Measurements from ENCODE around the gene RABL6. TPM values are rescaled to one million over a fixed set of nuclear protein-coding genes. Genes with fewer than 3 reads are reported as not detected.
A peak's percentile ranks its signal among the peaks of the same experiment; 100 is the strongest.
"Not testable (repeated sequence)": the region's sequence is repeated elsewhere in the genome, so short reads cannot be mapped to it uniquely, and the experiment has no call there.

Gene RABL6
- total RNA-seq, 1 donor from 2014 or later: 69.4 TPM

GRCh38 chr9:136881691-136882108 lies 74.0 kb downstream of the RABL6 start:
- peak overlapping the region; percentile 63 for H2AFZ ChIP-seq (ENCODE audit: low read depth, low read length)
- no peak overlapping the region for H3K27ac ChIP-seq (ENCODE audit: low read depth, low read length)
- peaks cover 15% of the 10 kb centered on the region for H3K4me1 ChIP-seq (ENCODE audit: insufficient read depth, low read length)
- H3K79me2 ChIP-seq (ENCODE audit: insufficient read depth, low read length): peaks cover 2% of the 10 kb centered on the region
- no peaks in the 10 kb centered on the region for H3K27me3 ChIP-seq (ENCODE audit: insufficient read depth, low read length)
- no peaks in the 10 kb centered on the region for H3K27me3 Mint-ChIP-seq (ENCODE audit: low read depth, unreplicated experiment)
- H3K27ac Mint-ChIP-seq (ENCODE audit: unreplicated experiment): peak overlapping the region; percentile 66
- DNase-seq (ENCODE audit: low read depth) (no peak), FAIRE-seq (no peak)
- no peak for TF ChIP-seq CTCF (IDR thresholded peaks at IDR 0.05; ENCODE audit: insufficient read depth, low read depth, low read length)
- no peak for TF ChIP-seq EZH2 (IDR thresholded peaks at IDR 0.05; ENCODE audit: insufficient read depth, low read length)
- H3K4me3 Mint-ChIP-seq (ENCODE audit: unreplicated experiment): no peak overlapping the region
- H4K20me1 ChIP-seq (ENCODE audit: insufficient read depth, low read length): no peaks in the 10 kb centered on the region
- no peaks in the 10 kb centered on the region for H3K9me3 Mint-ChIP-seq (ENCODE audit: unreplicated experiment)
- H3K9ac ChIP-seq (ENCODE audit: low read length): no peak overlapping the region
- H3K4me1 Mint-ChIP-seq (ENCODE audit: low read depth, unreplicated experiment): peaks cover 7% of the 10 kb centered on the region
- no peaks in the 10 kb centered on the region for H3K36me3 Mint-ChIP-seq (ENCODE audit: low read depth, unreplicated experiment)
- no peaks in the 10 kb centered on the region for H3K9me3 ChIP-seq (ENCODE audit: insufficient read depth, low read depth, low read length)
- no peaks in the 10 kb centered on the region for H3K36me3 ChIP-seq (ENCODE audit: insufficient read depth, low read length)
- peak overlapping the region; percentile 73 for H3K4me2 ChIP-seq (ENCODE audit: low read length)
- peak overlapping the region; percentile 3 for H3K4me3 ChIP-seq (ENCODE audit: insufficient read depth, low read depth, low read length)

GRCh38 chr9:136882109-136882946 lies 74.6 kb downstream of the RABL6 start:
- no peak for FAIRE-seq
- H3K79me2 ChIP-seq (ENCODE audit: insufficient read depth, low read length): peaks cover 8% of the 10 kb centered on the region
- peak; percentile 67 for DNase-seq (ENCODE audit: low read depth)
- H3K4me1 ChIP-seq (ENCODE audit: insufficient read depth, low read length): peaks cover 15% of the 10 kb centered on the region
- peak overlapping the region; percentile 73 for H3K4me2 ChIP-seq (ENCODE audit: low read length)
- Mint-ChIP-seq H3K4me1 (ENCODE audit: low read depth, unreplicated experiment) (peaks cover 9% of the 10 kb centered on the region), H3K9me3 (ENCODE audit: unreplicated experiment) (no peaks in the 10 kb centered on the region), H3K27me3 (ENCODE audit: low read depth, unreplicated experiment) (no peaks in the 10 kb centered on the region), H3K27ac (ENCODE audit: unreplicated experiment) (peak overlapping the region; percentile 26), H3K36me3 (ENCODE audit: low read depth, unreplicated experiment) (no peaks in the 10 kb centered on the region), H3K4me3 (ENCODE audit: unreplicated experiment) (peak overlapping the region; percentile 50)
- no peaks in the 10 kb centered on the region for H3K9me3 ChIP-seq (ENCODE audit: insufficient read depth, low read depth, low read length)
- TF ChIP-seq CTCF (IDR thresholded peaks at IDR 0.05; ENCODE audit: insufficient read depth, low read depth, low read length) (no peak), EZH2 (IDR thresholded peaks at IDR 0.05; ENCODE audit: insufficient read depth, low read length) (no peak)
- peaks cover 2% of the 10 kb centered on the region for H4K20me1 ChIP-seq (ENCODE audit: insufficient read depth, low read length)
- no peaks in the 10 kb centered on the region for H3K27me3 ChIP-seq (ENCODE audit: insufficient read depth, low read length)
- H3K9ac ChIP-seq (ENCODE audit: low read length): peak overlapping the region; percentile 6
- peak overlapping the region; percentile 3 for H3K4me3 ChIP-seq (ENCODE audit: insufficient read depth, low read depth, low read length)
- no peaks in the 10 kb centered on the region for H3K36me3 ChIP-seq (ENCODE audit: insufficient read depth, low read length)
- H3K27ac ChIP-seq (ENCODE audit: low read depth, low read length): no peak overlapping the region
- H2AFZ ChIP-seq (ENCODE audit: low read depth, low read length): peak overlapping the region; percentile 63

GRCh38 chr9:136882947-136883283 lies 75.2 kb downstream of the RABL6 start:
- peak overlapping the region; percentile 73 for H3K4me2 ChIP-seq (ENCODE audit: low read length)
- H3K27ac ChIP-seq (ENCODE audit: low read depth, low read length); H3K9me3 ChIP-seq (ENCODE audit: insufficient read depth, low read depth, low read length); DNase-seq (ENCODE audit: low read depth); H3K27me3 Mint-ChIP-seq (ENCODE audit: low read depth, unreplicated experiment); H3K27me3 ChIP-seq (ENCODE audit: insufficient read depth, low read length); H3K36me3 ChIP-seq (ENCODE audit: insufficient read depth, low read length); H4K20me1 ChIP-seq (ENCODE audit: insufficient read depth, low read length); FAIRE-seq; H3K36me3 Mint-ChIP-seq (ENCODE audit: low read depth, unreplicated experiment); H3K4me3 ChIP-seq (ENCODE audit: insufficient read depth, low read depth, low read length); H3K9ac ChIP-seq (ENCODE audit: low read length); H3K9me3 Mint-ChIP-seq (ENCODE audit: unreplicated experiment): not testable (repeated sequence)
- Mint-ChIP-seq H3K27ac (ENCODE audit: unreplicated experiment) (peak overlapping the region; percentile 26), H3K4me3 (ENCODE audit: unreplicated experiment) (peak overlapping the region; percentile 50), H3K4me1 (ENCODE audit: low read depth, unreplicated experiment) (peaks cover 11% of the 10 kb centered on the region)
- peak overlapping the region; percentile 63 for H2AFZ ChIP-seq (ENCODE audit: low read depth, low read length)
- H3K4me1 ChIP-seq (ENCODE audit: insufficient read depth, low read length): peaks cover 15% of the 10 kb centered on the region
- H3K79me2 ChIP-seq (ENCODE audit: insufficient read depth, low read length): peaks cover 13% of the 10 kb centered on the region

GRCh38 chr9:136883670-136884069 lies 75.9 kb downstream of the RABL6 start:
- H3K9me3 Mint-ChIP-seq (ENCODE audit: unreplicated experiment); DNase-seq (ENCODE audit: low read depth); H3K27me3 ChIP-seq (ENCODE audit: insufficient read depth, low read length); H3K27me3 Mint-ChIP-seq (ENCODE audit: low read depth, unreplicated experiment); H3K9ac ChIP-seq (ENCODE audit: low read length); H2AFZ ChIP-seq (ENCODE audit: low read depth, low read length); H3K36me3 ChIP-seq (ENCODE audit: insufficient read depth, low read length); H4K20me1 ChIP-seq (ENCODE audit: insufficient read depth, low read length); H3K27ac Mint-ChIP-seq (ENCODE audit: unreplicated experiment); FAIRE-seq; H3K27ac ChIP-seq (ENCODE audit: low read depth, low read length); H3K4me3 ChIP-seq (ENCODE audit: insufficient read depth, low read depth, low read length); H3K9me3 ChIP-seq (ENCODE audit: insufficient read depth, low read depth, low read length); H3K36me3 Mint-ChIP-seq (ENCODE audit: low read depth, unreplicated experiment); H3K4me2 ChIP-seq (ENCODE audit: low read length); H3K4me3 Mint-ChIP-seq (ENCODE audit: unreplicated experiment): not testable (repeated sequence)
- H3K4me1 Mint-ChIP-seq (ENCODE audit: low read depth, unreplicated experiment): peaks cover 11% of the 10 kb centered on the region
- Histone ChIP-seq H3K4me1 (ENCODE audit: insufficient read depth, low read length) (peaks cover 15% of the 10 kb centered on the region), H3K79me2 (ENCODE audit: insufficient read depth, low read length) (peaks cover 20% of the 10 kb centered on the region)
